Hepatocyte (in vitro differentiated cells): ENCODE data around the gene ZC3H7A. TPM values are rescaled to one million over a fixed set of nuclear protein-coding genes. Genes with fewer than 3 reads are reported as not detected.

ENCODE experiments used
- DNase-seq: peaks from one replicate; pipeline ENCODE4 v3.0.0-alpha.2; 2016; ENCODE audit warnings: low spot score
- H2AFZ ChIP-seq: fragments of 200-600 bp; sonication (generic); 2 replicates; pipeline ENCODE4 v1.6.0; 2016; ENCODE audit warnings: antibody characterized with exemption, mild to moderate bottlenecking
- H3K27ac ChIP-seq: fragments of 200-600 bp; sonication (generic); 2 replicates; pipeline ENCODE4 v1.5.1; 2016; ENCODE audit warnings: mild to moderate bottlenecking
- H3K27me3 ChIP-seq: fragments of 200-600 bp; sonication (generic); 2 replicates; pipeline ENCODE4 v1.6.1; 2016
- H3K36me3 ChIP-seq: fragments of 200-600 bp; sonication (generic); replicated peaks from 2 replicates; pipeline ENCODE4 v1.5.1; 2016; ENCODE audit warnings: low read depth; ENCODE audit not compliant: insufficient read depth
- H3K4me1 ChIP-seq: fragments of 200-600 bp; sonication (generic); 2 replicates; pipeline ENCODE4 v1.5.1; 2016; ENCODE audit warnings: mild to moderate bottlenecking, moderate library complexity; ENCODE audit not compliant: insufficient read depth
- H3K4me2 ChIP-seq: fragments of 200-600 bp; sonication (generic); 2 replicates; pipeline ENCODE4 v1.6.0; 2016
- H3K4me3 ChIP-seq: fragments of 200-600 bp; sonication (generic); 2 replicates; pipeline ENCODE4 v1.5.1; 2016; ENCODE audit warnings: mild to moderate bottlenecking
- H3K79me2 ChIP-seq: fragments of 200-600 bp; sonication (generic); 2 replicates; pipeline ENCODE4 v1.6.0; 2017; ENCODE audit warnings: mild to moderate bottlenecking
- H3K9me2 ChIP-seq: fragments of 200-600 bp; sonication (generic); replicated peaks from 2 replicates; pipeline ENCODE4 v1.6.0; 2017; ENCODE audit warnings: mild to moderate bottlenecking; ENCODE audit not compliant: insufficient read depth
- H3K9me3 ChIP-seq: fragments of 200-600 bp; sonication (generic); 2 replicates; pipeline ENCODE4 v1.5.1; 2016; ENCODE audit warnings: low read depth, mild to moderate bottlenecking
- H4K20me1 ChIP-seq: fragments of 200-600 bp; sonication (generic); 2 replicates; pipeline ENCODE4 v1.6.0; 2016; ENCODE audit warnings: mild to moderate bottlenecking; ENCODE audit not compliant: insufficient read depth, poor library complexity, severe bottlenecking
- EZH2 ChIP-seq: fragments of 200-600 bp; sonication (generic); IDR thresholded peaks from 2 replicates; pipeline ENCODE4 v1.6.1; 2016; ENCODE audit warnings: antibody characterized with exemption, mild to moderate bottlenecking, borderline replicate concordance
- EZH2phosphoT487 ChIP-seq: fragments of 200-600 bp; sonication (generic); IDR thresholded peaks from one replicate; pipeline ENCODE4 v1.6.1; 2018; ENCODE audit warnings: antibody characterized with exemption, mild to moderate bottlenecking, low read depth, moderate library complexity; ENCODE audit not compliant: unreplicated experiment, severe bottlenecking
- WGBS: methylation state at CpG from one replicate; pipeline ENCODE4 v1.1.6; 2016; ENCODE audit warnings: low lambda C conversion rate; ENCODE audit errors: missing lambda C conversion rate; 5-methylcytosine and 5-hydroxymethylcytosine counted together
- polyA plus RNA-seq: library from polyadenylated mRNA; unstranded; fragments of >200 nt; fragmentation: Nextera tagmentation; extraction: Ambion mirVana; gene quantifications from 2 replicates; pipeline ENCODE4 v1.2.1, GENCODE V29; 2016
- total RNA-seq: library from RNA; depleted of rRNA; stranded (reverse); fragments of >200 nt; gene quantifications from 2 replicates; pipeline ENCODE4 v1.2.3, GENCODE V29; 2014
- TF ChIP-seq, protein P1 (sequence below): fragments of 200-600 bp; sonication (generic); IDR thresholded peaks from 2 replicates; pipeline ENCODE4 v1.5.1; 2016; ENCODE audit warnings: antibody characterized with exemption, mild to moderate bottlenecking; ENCODE audit not compliant: poor library complexity

The ZC3H7A gene
- total and polyA plus RNA-seq, 2 experiments from 2014 or later, result 34.9 to 40.3 TPM

DNA sequence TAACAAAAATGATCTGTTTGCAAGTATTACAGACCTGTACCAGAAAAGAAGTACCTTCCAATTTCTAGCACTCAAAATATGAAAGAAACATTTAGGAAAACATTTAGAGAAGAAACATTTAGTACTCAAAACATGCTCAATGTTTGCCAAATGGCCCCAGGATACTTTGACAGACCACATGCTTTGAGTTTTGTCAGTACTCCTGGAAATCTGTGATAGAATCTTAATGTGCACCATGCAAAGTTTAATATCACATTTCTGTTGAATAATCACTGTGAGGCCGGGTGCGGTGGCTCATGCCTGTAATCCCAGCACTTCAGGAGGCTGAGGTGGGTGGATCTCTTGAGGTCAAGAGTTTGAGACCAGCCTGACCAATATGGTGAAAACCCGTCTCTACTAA is 8.5 kb upstream of the ZC3H7A start:
- no peaks in the 10 kb centered on the region for H3K27me3 ChIP-seq
- no peak overlapping the region for H3K4me2 ChIP-seq
- no peak overlapping the region for H3K27ac ChIP-seq
- H3K4me3 ChIP-seq, result no peak overlapping the region
- TF ChIP-seq EZH2 (no peak), EZH2phosphoT487 (no peak)
- TF ChIP-seq, protein P1, sequence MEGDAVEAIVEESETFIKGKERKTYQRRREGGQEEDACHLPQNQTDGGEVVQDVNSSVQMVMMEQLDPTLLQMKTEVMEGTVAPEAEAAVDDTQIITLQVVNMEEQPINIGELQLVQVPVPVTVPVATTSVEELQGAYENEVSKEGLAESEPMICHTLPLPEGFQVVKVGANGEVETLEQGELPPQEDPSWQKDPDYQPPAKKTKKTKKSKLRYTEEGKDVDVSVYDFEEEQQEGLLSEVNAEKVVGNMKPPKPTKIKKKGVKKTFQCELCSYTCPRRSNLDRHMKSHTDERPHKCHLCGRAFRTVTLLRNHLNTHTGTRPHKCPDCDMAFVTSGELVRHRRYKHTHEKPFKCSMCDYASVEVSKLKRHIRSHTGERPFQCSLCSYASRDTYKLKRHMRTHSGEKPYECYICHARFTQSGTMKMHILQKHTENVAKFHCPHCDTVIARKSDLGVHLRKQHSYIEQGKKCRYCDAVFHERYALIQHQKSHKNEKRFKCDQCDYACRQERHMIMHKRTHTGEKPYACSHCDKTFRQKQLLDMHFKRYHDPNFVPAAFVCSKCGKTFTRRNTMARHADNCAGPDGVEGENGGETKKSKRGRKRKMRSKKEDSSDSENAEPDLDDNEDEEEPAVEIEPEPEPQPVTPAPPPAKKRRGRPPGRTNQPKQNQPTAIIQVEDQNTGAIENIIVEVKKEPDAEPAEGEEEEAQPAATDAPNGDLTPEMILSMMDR, result no peak
- no peaks in the 10 kb centered on the region for H4K20me1 ChIP-seq
- DNase-seq, result no peak
- no peaks in the 10 kb centered on the region for H3K9me3 ChIP-seq
- no peaks in the 10 kb centered on the region for H3K36me3 ChIP-seq
- peaks cover 3% of the 10 kb centered on the region for H3K79me2 ChIP-seq
- WGBS, result 85% methylated on average over 3 of the region's 3 CpGs
- no peaks in the 10 kb centered on the region for H3K4me1 ChIP-seq
- no peaks in the 10 kb centered on the region for H3K9me2 ChIP-seq
- no peak overlapping the region for H2AFZ ChIP-seq

DNA sequence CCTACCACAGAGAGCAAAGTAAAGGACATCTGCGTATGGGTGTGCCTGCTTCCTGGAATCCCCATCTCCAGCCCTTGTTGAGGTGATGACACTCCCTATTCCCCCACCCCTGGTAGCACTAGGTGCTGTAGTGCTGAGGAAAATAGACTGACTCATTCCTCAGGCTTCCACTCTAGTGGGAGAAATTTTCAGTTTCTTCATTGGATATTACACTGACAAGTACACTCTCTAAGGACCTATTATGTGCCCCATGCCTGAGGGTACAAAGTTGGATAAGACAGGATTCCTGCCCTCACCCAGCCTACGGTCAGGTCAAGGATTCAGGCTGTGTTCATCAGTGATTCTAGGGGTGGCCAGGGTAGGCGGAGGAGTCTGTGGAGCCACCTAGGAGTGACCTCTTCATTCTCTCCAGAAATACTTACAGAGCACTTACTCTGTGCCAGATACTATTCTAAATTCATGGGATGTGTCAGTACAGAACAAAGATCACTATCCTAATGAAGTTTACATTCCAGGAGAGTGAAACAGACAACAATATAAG is 4.5 kb upstream of the ZC3H7A start:
- DNase-seq, result no peak
- Histone ChIP-seq H3K4me3 (no peak overlapping the region), H3K4me1 (peaks cover 12% of the 10 kb centered on the region), H3K36me3 (no peaks in the 10 kb centered on the region), H3K79me2 (peaks cover 31% of the 10 kb centered on the region), H4K20me1 (no peaks in the 10 kb centered on the region), H3K9me2 (no peaks in the 10 kb centered on the region), H3K4me2 (no peak overlapping the region), H3K27ac (no peak overlapping the region), H3K9me3 (no peaks in the 10 kb centered on the region), H2AFZ (no peak overlapping the region), H3K27me3 (no peaks in the 10 kb centered on the region)
- TF ChIP-seq EZH2phosphoT487 (no peak), EZH2 (no peak)
- TF ChIP-seq, protein P1, result no peak
- 78% methylated on average over 3 of the region's 3 CpGs for WGBS

DNA sequence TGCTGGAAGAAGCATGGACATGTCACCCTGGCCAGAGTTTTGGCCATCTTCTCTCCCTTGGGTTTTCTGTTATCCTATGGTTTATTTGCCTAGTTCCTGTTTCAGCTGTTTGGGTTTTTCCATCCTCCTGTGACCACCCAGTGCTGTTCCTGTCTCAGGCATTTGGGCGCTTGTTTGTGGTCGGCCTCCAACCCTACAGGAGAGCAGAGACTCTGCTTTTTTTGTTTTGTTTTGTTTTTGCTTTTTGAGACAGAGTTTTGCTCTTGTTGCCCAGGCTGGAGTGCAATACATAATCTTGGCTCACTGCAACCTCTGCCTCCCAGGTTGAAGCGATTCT is 3.3 kb upstream of the ZC3H7A start:
- no peaks in the 10 kb centered on the region for H4K20me1 ChIP-seq
- no peak overlapping the region for H2AFZ ChIP-seq
- H3K27me3 ChIP-seq, result no peaks in the 10 kb centered on the region
- WGBS, result 94% methylated on average over 3 of the region's 3 CpGs
- no peak for DNase-seq
- H3K9me3 ChIP-seq, result no peaks in the 10 kb centered on the region
- H3K36me3 ChIP-seq, result no peaks in the 10 kb centered on the region
- peaks cover 19% of the 10 kb centered on the region for H3K4me1 ChIP-seq
- no peak overlapping the region for H3K27ac ChIP-seq
- TF ChIP-seq EZH2phosphoT487, result no peak
- TF ChIP-seq, protein P1, result no peak
- TF ChIP-seq EZH2, result no peak
- H3K79me2 ChIP-seq, result peaks cover 43% of the 10 kb centered on the region
- no peak overlapping the region for H3K4me3 ChIP-seq
- no peaks in the 10 kb centered on the region for H3K9me2 ChIP-seq
- H3K4me2 ChIP-seq, result no peak overlapping the region
